HG02938 (cell line): Measurements from ENCODE around the gene NCAPG2.

ENCODE experiments used
- ATAC-seq: cut with Tn5 transposase; IDR thresholded peaks from one replicate; pipeline ENCODE4 v1.9.1; 2021; ENCODE audit warnings: mild to moderate bottlenecking, moderate library complexity; ENCODE audit not compliant: unreplicated experiment

NCAPG2 gene

DNA sequence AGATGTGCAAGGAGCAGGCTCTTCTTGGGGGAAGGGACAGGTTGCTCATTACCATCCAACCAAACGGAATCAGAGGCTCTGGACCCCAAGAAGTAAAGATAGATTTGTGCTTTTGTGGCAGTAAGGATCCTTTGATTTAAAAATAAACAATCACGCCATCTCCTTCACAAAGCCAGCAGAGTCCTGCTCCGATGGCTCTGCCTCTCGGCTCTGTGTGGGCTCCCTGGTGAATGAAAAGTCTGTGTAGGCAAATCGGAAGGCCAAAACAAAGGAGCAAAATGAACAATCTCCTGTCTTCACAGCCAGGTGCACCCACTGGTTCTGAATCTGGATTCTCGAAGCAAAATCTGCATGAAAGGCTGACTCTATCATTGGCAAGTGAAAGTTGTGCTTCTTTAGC lies 120.8 kb downstream of the NCAPG2 start:
- no peak for ATAC-seq

DNA sequence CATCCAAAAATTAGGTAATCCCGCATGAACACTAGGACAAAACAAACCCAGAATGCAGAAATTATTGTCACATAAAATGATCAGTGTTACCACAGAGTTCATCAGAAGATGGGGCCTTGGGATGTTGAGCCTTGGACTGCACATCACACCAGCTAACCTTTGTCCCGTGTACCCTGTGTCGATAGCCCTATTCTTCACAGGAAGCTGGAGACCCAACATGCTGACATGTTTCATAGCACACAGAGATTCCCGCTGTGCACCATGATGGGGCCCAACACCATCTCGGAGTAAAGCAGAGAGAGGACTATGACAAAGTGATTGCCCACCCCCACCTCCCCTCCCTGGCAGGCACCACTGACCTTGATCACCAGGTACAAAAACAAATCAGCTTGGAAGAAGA lies 121.5 kb downstream of the NCAPG2 start:
- ATAC-seq: no peak

DNA sequence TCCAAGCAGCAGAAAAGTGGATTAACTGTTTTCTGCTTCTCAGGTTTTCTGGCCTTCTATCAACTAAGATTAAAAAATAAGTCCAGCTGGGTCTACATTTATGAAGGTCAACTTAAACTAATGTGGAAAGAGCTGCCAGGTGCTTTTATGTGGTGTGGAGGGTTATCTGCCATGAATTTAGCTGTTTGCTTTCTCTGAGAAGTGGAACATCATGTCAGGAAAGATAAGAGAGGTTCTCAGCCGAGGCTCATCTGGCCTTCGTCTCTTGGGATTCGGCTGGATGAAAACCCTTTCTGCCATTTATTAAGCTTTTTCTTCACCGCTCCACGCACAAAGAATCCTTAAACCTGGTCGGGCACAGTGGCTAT lies 122.5 kb downstream of the NCAPG2 start:
- ATAC-seq: no peak

DNA sequence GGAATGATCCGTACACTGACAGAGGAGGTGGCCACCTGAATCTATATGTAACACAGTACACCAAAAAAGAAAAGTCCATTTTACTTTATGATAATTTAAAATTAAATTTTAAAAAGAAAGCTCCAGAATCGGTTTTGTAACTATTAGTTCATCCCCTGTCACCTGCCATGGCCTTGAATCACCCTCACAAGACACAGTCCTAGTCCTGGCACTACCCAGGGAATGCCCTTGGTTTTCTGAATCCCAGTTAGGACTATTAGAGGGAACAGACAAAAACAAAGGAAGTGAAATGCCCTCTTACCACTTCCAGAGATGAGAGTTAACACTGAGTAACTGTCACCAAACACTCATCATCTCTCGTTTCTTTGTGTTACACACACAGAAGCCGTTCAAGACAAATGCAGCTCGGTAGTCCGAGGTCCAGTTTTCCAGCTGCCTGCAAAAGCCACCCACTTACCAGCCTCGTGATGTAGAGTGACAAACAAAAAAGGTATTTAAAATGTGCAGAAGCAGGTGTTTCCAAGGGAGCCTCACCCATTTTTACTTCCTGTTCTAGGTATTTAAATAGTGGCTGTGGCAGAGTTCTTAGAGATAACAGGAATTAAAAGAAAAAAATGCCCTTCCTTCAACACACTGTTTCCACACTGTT lies 123.0 kb downstream of the NCAPG2 start:
- no peak for ATAC-seq
